Tongue (tissue), 2 donors: ENCODE measurements around the gene PRDM16. TPM values are rescaled to one million over a fixed set of nuclear protein-coding genes. Genes with fewer than 3 reads are reported as not detected.

Experiments used
- DNase-seq: peaks from one replicate; pipeline ENCODE4 v3.0.0-alpha.2; 2015
- total RNA-seq: library from RNA; depleted of rRNA; stranded (reverse); fragments of >200 nt; gene quantifications from one replicate; pipeline ENCODE4 v1.2.3, GENCODE V29; 2014

Gene PRDM16
- total RNA-seq, 1 donor from 2014 or later, result 1.6 TPM

- peak; percentile 41 for DNase-seq
These were observed 36.3 kb downstream of the PRDM16 start for GRCh38 chr1:3105167-3105863.

- no peak for DNase-seq
These were observed 37.2 kb downstream of the PRDM16 start for GRCh38 chr1:3106216-3106615.

- DNase-seq, result peak; percentile 27
These were observed 38.2 kb downstream of the PRDM16 start for GRCh38 chr1:3107201-3107600.

- no peak for DNase-seq
These were observed 40.4 kb downstream of the PRDM16 start for GRCh38 chr1:3109355-3109754.

- no peak for DNase-seq
These were observed 42.5 kb downstream of the PRDM16 start for GRCh38 chr1:3111348-3112021.

- no peak for DNase-seq
These were observed 43.5 kb downstream of the PRDM16 start for GRCh38 chr1:3112526-3112925.

- no peak for DNase-seq
These were observed 44.2 kb downstream of the PRDM16 start for GRCh38 chr1:3113047-3113740.

- DNase-seq, result no peak
These were observed 44.7 kb downstream of the PRDM16 start for GRCh38 chr1:3113741-3114056.

GRCh38 chr1:3114131-3114744 is 45.2 kb downstream of the PRDM16 start:
- DNase-seq, result no peak

GRCh38 chr1:3114846-3115245 is 45.8 kb downstream of the PRDM16 start:
- DNase-seq, result no peak

GRCh38 chr1:3115275-3116149 is 46.5 kb downstream of the PRDM16 start:
- no peak for DNase-seq

GRCh38 chr1:3116150-3116510 is 47.1 kb downstream of the PRDM16 start:
- DNase-seq, result no peak

- DNase-seq, result no peak
These were observed 47.6 kb downstream of the PRDM16 start for GRCh38 chr1:3116560-3116959.

- DNase-seq, result no peak
These were observed 48.9 kb downstream of the PRDM16 start for GRCh38 chr1:3117879-3118278.

- DNase-seq, result no peak
These were observed 50.1 kb downstream of the PRDM16 start for GRCh38 chr1:3119061-3119460.

GRCh38 chr1:3119725-3120124 is 50.7 kb downstream of the PRDM16 start:
- peak; percentile 62 for DNase-seq

- no peak for DNase-seq
These were observed 51.1 kb downstream of the PRDM16 start for GRCh38 chr1:3120140-3120539.

- DNase-seq, result no peak
These were observed 52.0 kb downstream of the PRDM16 start for GRCh38 chr1:3120994-3121393.

- no peak for DNase-seq
These were observed 52.6 kb downstream of the PRDM16 start for GRCh38 chr1:3121401-3122210.

- no peak for DNase-seq
These were observed 53.3 kb downstream of the PRDM16 start for GRCh38 chr1:3122311-3122710.

GRCh38 chr1:3124246-3124645 is 55.2 kb downstream of the PRDM16 start:
- DNase-seq, result no peak
